Progenitor cell of endocrine pancreas (in vitro differentiated cells): ENCODE data around the gene CHIC2. TPM values are rescaled to one million over a fixed set of nuclear protein-coding genes. Genes with fewer than 3 reads are reported as not detected.

Source experiments
- DNase-seq: peaks from one replicate; pipeline ENCODE4 v3.0.0; 2021; ENCODE audit warnings: low spot score; ENCODE audit not compliant: unreplicated experiment
- H3K27ac Mint-ChIP-seq: 2 replicates; pipeline ENCODE4 v1.8.0; 2021; ENCODE audit warnings: mild to moderate bottlenecking, moderate library complexity, mixed read lengths
- H3K27me3 Mint-ChIP-seq: 2 replicates; pipeline ENCODE4 v1.8.0; 2021; ENCODE audit warnings: mixed read lengths
- H3K36me3 Mint-ChIP-seq: 2 replicates; pipeline ENCODE4 v1.8.0; 2022; ENCODE audit warnings: mixed read lengths; ENCODE audit not compliant: insufficient read depth
- H3K4me1 Mint-ChIP-seq: 2 replicates; pipeline ENCODE4 v1.8.0; 2021; ENCODE audit warnings: low read depth, mixed read lengths
- H3K4me3 Mint-ChIP-seq: 2 replicates; pipeline ENCODE4 v1.8.0; 2021; ENCODE audit warnings: low read depth, mild to moderate bottlenecking, moderate library complexity, mixed read lengths
- H3K9me3 Mint-ChIP-seq: 2 replicates; pipeline ENCODE4 v1.8.0; 2021; ENCODE audit warnings: low read depth, mixed read lengths
- total RNA-seq: library from RNA; stranded (reverse); gene quantifications from 2 replicates; pipeline ENCODE4 v1.2.1, GENCODE V29; 2021
- TF ChIP-seq, protein P1 (sequence below): fragments of 200-600 bp; sonication (generic); IDR thresholded peaks from one replicate; pipeline ENCODE4 v1.5.0; 2021; ENCODE audit warnings: antibody characterized with exemption, mild to moderate bottlenecking; ENCODE audit not compliant: unreplicated experiment

CHIC2 gene
- total RNA-seq, 1 donor from 2014 or later, result 15.6 TPM

- Mint-ChIP-seq H3K9me3 (no peaks in the 10 kb centered on the region), H3K4me3 (no peak overlapping the region), H3K36me3 (no peaks in the 10 kb centered on the region), H3K4me1 (no peaks in the 10 kb centered on the region), H3K27me3 (no peaks in the 10 kb centered on the region), H3K27ac (no peak overlapping the region)
- DNase-seq, result no peak
- TF ChIP-seq, protein P1, sequence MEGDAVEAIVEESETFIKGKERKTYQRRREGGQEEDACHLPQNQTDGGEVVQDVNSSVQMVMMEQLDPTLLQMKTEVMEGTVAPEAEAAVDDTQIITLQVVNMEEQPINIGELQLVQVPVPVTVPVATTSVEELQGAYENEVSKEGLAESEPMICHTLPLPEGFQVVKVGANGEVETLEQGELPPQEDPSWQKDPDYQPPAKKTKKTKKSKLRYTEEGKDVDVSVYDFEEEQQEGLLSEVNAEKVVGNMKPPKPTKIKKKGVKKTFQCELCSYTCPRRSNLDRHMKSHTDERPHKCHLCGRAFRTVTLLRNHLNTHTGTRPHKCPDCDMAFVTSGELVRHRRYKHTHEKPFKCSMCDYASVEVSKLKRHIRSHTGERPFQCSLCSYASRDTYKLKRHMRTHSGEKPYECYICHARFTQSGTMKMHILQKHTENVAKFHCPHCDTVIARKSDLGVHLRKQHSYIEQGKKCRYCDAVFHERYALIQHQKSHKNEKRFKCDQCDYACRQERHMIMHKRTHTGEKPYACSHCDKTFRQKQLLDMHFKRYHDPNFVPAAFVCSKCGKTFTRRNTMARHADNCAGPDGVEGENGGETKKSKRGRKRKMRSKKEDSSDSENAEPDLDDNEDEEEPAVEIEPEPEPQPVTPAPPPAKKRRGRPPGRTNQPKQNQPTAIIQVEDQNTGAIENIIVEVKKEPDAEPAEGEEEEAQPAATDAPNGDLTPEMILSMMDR, result no peak
Observed at GRCh38 chr4:53991821-53992220, 72.6 kb downstream of the CHIC2 start.

GRCh38 chr4:53990641-53991040 is 73.8 kb downstream of the CHIC2 start:
- no peak overlapping the region for H3K4me3 Mint-ChIP-seq
- no peak for DNase-seq
- no peak overlapping the region for H3K27ac Mint-ChIP-seq
- H3K27me3 Mint-ChIP-seq, result no peaks in the 10 kb centered on the region
- H3K4me1 Mint-ChIP-seq, result no peaks in the 10 kb centered on the region
- H3K36me3 Mint-ChIP-seq, result no peaks in the 10 kb centered on the region
- no peaks in the 10 kb centered on the region for H3K9me3 Mint-ChIP-seq
- TF ChIP-seq, protein P1, result no peak

DNA sequence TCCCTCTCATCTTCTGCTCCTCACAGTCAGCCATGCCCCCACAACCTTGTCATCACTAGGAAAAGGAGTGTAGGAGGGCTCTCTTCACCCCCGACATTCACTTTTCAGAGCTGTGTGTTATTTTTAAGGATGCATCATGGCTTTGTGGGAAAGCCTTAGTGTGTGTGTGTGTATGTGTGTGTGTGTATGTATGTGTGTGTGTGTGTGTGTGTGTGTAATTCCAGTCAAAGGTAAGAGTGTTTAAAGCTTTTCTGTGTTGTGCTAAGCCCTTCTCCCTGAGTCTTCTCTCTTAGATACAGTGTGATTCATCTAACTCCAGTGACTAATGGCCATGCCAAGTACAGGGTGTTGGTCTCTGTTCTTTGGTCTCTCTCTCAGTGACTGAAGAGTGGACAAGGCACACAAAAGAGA is 76.6 kb downstream of the CHIC2 start:
- Mint-ChIP-seq H3K4me3 (no peak overlapping the region), H3K9me3 (peaks cover 6% of the 10 kb centered on the region), H3K27ac (no peak overlapping the region), H3K36me3 (no peaks in the 10 kb centered on the region), H3K27me3 (peaks cover 3% of the 10 kb centered on the region), H3K4me1 (no peaks in the 10 kb centered on the region)
- TF ChIP-seq, protein P1, result no peak
- no peak for DNase-seq

DNA sequence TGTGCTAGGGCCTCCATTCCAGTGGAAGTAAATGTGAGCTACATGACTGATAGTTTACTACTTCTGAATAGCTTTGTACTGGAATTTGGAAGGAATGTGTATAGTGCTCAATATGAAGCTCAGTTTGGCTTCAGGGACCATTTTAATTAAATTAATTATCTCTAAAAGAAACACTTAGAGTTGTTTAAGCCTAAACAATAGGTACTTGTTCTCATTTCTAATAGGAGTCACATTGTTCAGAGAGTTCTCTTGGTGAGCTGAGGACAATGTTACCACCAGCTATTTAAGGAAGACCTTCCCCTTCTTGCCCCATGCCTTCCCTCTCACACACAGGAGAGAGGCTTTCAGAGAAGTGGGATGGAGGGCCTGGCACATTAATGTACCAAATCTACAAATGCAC is 78.3 kb downstream of the CHIC2 start:
- Mint-ChIP-seq H3K4me1 (no peaks in the 10 kb centered on the region), H3K27ac (no peak overlapping the region)

DNA sequence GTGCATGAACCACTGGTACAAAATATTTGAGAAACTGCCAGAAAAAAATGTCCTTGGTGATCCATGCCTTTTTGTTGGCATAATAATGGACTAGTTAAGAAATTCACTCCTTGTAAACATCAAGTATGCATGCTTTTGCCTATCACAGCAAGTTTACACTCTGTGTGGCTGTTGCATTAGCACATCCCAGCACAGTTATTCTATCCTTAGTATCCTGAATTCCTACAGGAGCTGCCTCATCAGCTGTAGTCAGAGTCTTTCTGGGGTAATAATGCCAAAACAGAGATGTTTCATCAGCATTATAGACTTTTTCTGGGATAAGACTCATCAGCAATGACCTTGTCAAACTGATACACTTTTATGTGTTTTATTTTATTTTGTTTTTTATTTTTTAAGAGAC is 82.8 kb downstream of the CHIC2 start:
- Mint-ChIP-seq H3K27ac (no peak overlapping the region), H3K36me3 (no peaks in the 10 kb centered on the region), H3K9me3 (peaks cover 6% of the 10 kb centered on the region), H3K4me1 (no peaks in the 10 kb centered on the region), H3K4me3 (no peak overlapping the region), H3K27me3 (peaks cover 3% of the 10 kb centered on the region)
- TF ChIP-seq, protein P1, result no peak
- DNase-seq, result no peak

More for the DNA sequence above, 78.3 kb downstream of the CHIC2 start:
- Mint-ChIP-seq H3K4me3 (no peak overlapping the region), H3K36me3 (no peaks in the 10 kb centered on the region), H3K27me3 (peaks cover 3% of the 10 kb centered on the region), H3K9me3 (peaks cover 6% of the 10 kb centered on the region)
- TF ChIP-seq, protein P1, result no peak
- no peak for DNase-seq
